H9 (cell line): ENCODE data around the gene PCYT2. TPM values are rescaled to one million over a fixed set of nuclear protein-coding genes. Genes with fewer than 3 reads are reported as not detected.

Source experiments
- DNase-seq: peaks from one replicate; pipeline ENCODE4 v3.0.0-alpha.2; 2017
- H2AFZ ChIP-seq: one replicate; pipeline ENCODE4 v1.6.1; 2013; ENCODE audit warnings: mild to moderate bottlenecking, low read length, control low read depth, moderate library complexity
- H2AK5ac ChIP-seq: 2 replicates; pipeline ENCODE4 v1.6.1; 2013; ENCODE audit warnings: low read length, control low read depth, mixed read lengths; ENCODE audit not compliant: insufficient read length
- H2BK120ac ChIP-seq: one replicate; pipeline ENCODE4 v1.6.1; 2013; ENCODE audit warnings: low read depth, mild to moderate bottlenecking, low read length, control low read depth, inconsistent platforms; ENCODE audit not compliant: poor library complexity, severe bottlenecking
- H2BK12ac ChIP-seq: 2 replicates; pipeline ENCODE4 v1.6.1; 2013; ENCODE audit warnings: low read length, control low read depth, mixed read lengths, low read depth; ENCODE audit not compliant: insufficient read length
- H2BK15ac ChIP-seq: 2 replicates; pipeline ENCODE4 v1.6.1; 2013; ENCODE audit warnings: low read depth, low read length, control low read depth
- H2BK20ac ChIP-seq: one replicate; pipeline ENCODE4 v1.6.1; 2013; ENCODE audit warnings: low read depth, mild to moderate bottlenecking, low read length, control low read depth, inconsistent platforms; ENCODE audit not compliant: poor library complexity, severe bottlenecking
- H2BK5ac ChIP-seq: 2 replicates; pipeline ENCODE4 v1.6.1; 2013; ENCODE audit warnings: low read length, control low read depth, mixed read lengths; ENCODE audit not compliant: insufficient read length
- H3K14ac ChIP-seq: 2 replicates; pipeline ENCODE4 v1.6.1; 2013; ENCODE audit warnings: low read length, control low read depth; ENCODE audit not compliant: insufficient read depth
- H3K18ac ChIP-seq: 2 replicates; pipeline ENCODE4 v1.6.1; 2013; ENCODE audit warnings: low read depth, mild to moderate bottlenecking, mixed read lengths, low read length, control low read depth; ENCODE audit not compliant: insufficient read length
- H3K23ac ChIP-seq: 2 replicates; pipeline ENCODE4 v1.6.1; 2013; ENCODE audit warnings: low read length, control low read depth, mixed read lengths, low read depth; ENCODE audit not compliant: insufficient read length
- H3K23me2 ChIP-seq: 2 replicates; pipeline ENCODE4 v1.6.1; 2013; ENCODE audit warnings: low read depth, mild to moderate bottlenecking, mixed read lengths, low read length, control low read depth; ENCODE audit not compliant: insufficient read length, poor library complexity, severe bottlenecking
- H3K27ac ChIP-seq: 2 replicates; pipeline ENCODE4 v1.5.1; 2013; ENCODE audit warnings: low read length, control low read depth, mixed read lengths, low read depth; ENCODE audit not compliant: insufficient read length
- H3K27me3 ChIP-seq: 2 replicates; pipeline ENCODE4 v1.6.1; 2013; ENCODE audit warnings: low read length, control low read depth, inconsistent platforms; ENCODE audit not compliant: insufficient read depth
- H3K4ac ChIP-seq: 2 replicates; pipeline ENCODE4 v1.6.1; 2013; ENCODE audit warnings: low read depth, mild to moderate bottlenecking, control low read depth, inconsistent platforms, low read length, moderate library complexity
- H3K4me1 ChIP-seq: 2 replicates; pipeline ENCODE4 v1.6.1; 2013; ENCODE audit warnings: low read length, control low read depth, inconsistent platforms; ENCODE audit not compliant: insufficient read depth
- H3K4me2 ChIP-seq: 2 replicates; pipeline ENCODE4 v1.6.1; 2013; ENCODE audit warnings: low read length, control low read depth, mixed read lengths; ENCODE audit not compliant: insufficient read length, insufficient read depth
- H3K56ac ChIP-seq: 2 replicates; pipeline ENCODE4 v1.6.1; 2013; ENCODE audit warnings: low read depth, mild to moderate bottlenecking, mixed read lengths, low read length, control low read depth; ENCODE audit not compliant: insufficient read length
- H3K79me1 ChIP-seq: 2 replicates; pipeline ENCODE4 v1.6.1; 2013; ENCODE audit warnings: low read depth, mild to moderate bottlenecking, moderate library complexity, low read length, control low read depth, inconsistent platforms; ENCODE audit not compliant: insufficient read depth, poor library complexity, severe bottlenecking
- H3K79me2 ChIP-seq: 2 replicates; pipeline ENCODE4 v1.6.1; 2013; ENCODE audit warnings: low read length, control low read depth, inconsistent platforms; ENCODE audit not compliant: insufficient read depth
- H3K9ac ChIP-seq: 2 replicates; pipeline ENCODE4 v1.6.1; 2013; ENCODE audit warnings: low read length, control low read depth, mixed read lengths; ENCODE audit not compliant: insufficient read length; ENCODE audit errors: extremely low read depth
- H3K9me3 ChIP-seq: one replicate; pipeline ENCODE4 v1.6.1; 2013; ENCODE audit warnings: low read depth, low read length, inconsistent platforms; ENCODE audit not compliant: control insufficient read depth
- H3T11ph ChIP-seq: one replicate; pipeline ENCODE4 v1.6.1; 2013; ENCODE audit warnings: mild to moderate bottlenecking, low read length, control low read depth, inconsistent platforms
- H4K20me1 ChIP-seq: one replicate; pipeline ENCODE4 v1.6.1; 2013; ENCODE audit not compliant: control insufficient read depth, insufficient read length, insufficient read depth
- H4K5ac ChIP-seq: 2 replicates; pipeline ENCODE4 v1.6.1; 2013; ENCODE audit warnings: low read depth, mild to moderate bottlenecking, mixed read lengths, low read length, control low read depth; ENCODE audit not compliant: insufficient read length
- H4K8ac ChIP-seq: replicated peaks from 2 replicates; pipeline ENCODE4 v1.6.1; 2013; ENCODE audit warnings: low read length, control low read depth, mixed read lengths, low read depth; ENCODE audit not compliant: insufficient read length
- H4K91ac ChIP-seq: 2 replicates; pipeline ENCODE4 v1.6.1; 2013; ENCODE audit warnings: low read depth, mild to moderate bottlenecking, moderate library complexity, mixed read lengths, low read length, control low read depth; ENCODE audit not compliant: insufficient read length
- H3K27ac Mint-ChIP-seq, 3 experiments: 2 replicates in 2 of 3; 3 replicates in 1 of 3; pipeline ENCODE4 v1.8.0; 2020 to 2021; ENCODE audit warnings: mixed read lengths in 3 of 3, mild to moderate bottlenecking in 1 of 3, moderate library complexity in 1 of 3
- H3K27me3 Mint-ChIP-seq: 2 replicates; pipeline ENCODE4 v1.8.0; 2021; ENCODE audit warnings: low read depth, mild to moderate bottlenecking, moderate library complexity, mixed read lengths
- H3K36me3 Mint-ChIP-seq, 3 experiments: 2 replicates in 2 of 3; 3 replicates in 1 of 3; pipeline ENCODE4 v1.8.0; 2020 to 2021; ENCODE audit warnings: low read depth in 3 of 3, mixed read lengths in 3 of 3; ENCODE audit not compliant: insufficient read depth in 1 of 3
- H3K4me1 Mint-ChIP-seq, 2 experiments: 2 replicates each; pipeline ENCODE4 v1.8.0; 2020; ENCODE audit warnings: mixed read lengths in 2 of 2
- H3K4me3 Mint-ChIP-seq, 2 experiments: 2 replicates in 1 of 2; 3 replicates in 1 of 2; pipeline ENCODE4 v1.8.0; 2020 to 2021; ENCODE audit warnings: mild to moderate bottlenecking in 2 of 2, mixed read lengths in 2 of 2, moderate library complexity in 1 of 2
- H3K9me3 Mint-ChIP-seq, 2 experiments: 2 replicates in 1 of 2; 3 replicates in 1 of 2; pipeline ENCODE4 v1.8.0; 2020; ENCODE audit warnings: mild to moderate bottlenecking in 2 of 2, mixed read lengths in 2 of 2, moderate library complexity in 1 of 2
- CTCF ChIP-seq: fragments of 200-600 bp; sonication (generic); conservative IDR thresholded peaks from 3 replicates; pipeline ENCODE4 v1.8.0; 2021; ENCODE audit warnings: antibody characterized with exemption, mild to moderate bottlenecking
- WGBS: extraction: QIAGEN DNeasy Blood & Tissue Kit; methylation state at CpG from one replicate; pipeline ENCODE4 v1.1.7; 2013; ENCODE audit warnings: missing lambda C conversion rate, low lambda C conversion rate, mixed read lengths; ENCODE audit not compliant: insufficient read length; ENCODE audit errors: extremely low coverage; 5-methylcytosine and 5-hydroxymethylcytosine counted together
- total RNA-seq: library from RNA; stranded (reverse); gene quantifications from 2 replicates; pipeline ENCODE4 v1.2.1, GENCODE V29; 2021

The PCYT2 gene
- total RNA-seq, 1 experiment from 2014 or later: 24.5 TPM

DNA sequence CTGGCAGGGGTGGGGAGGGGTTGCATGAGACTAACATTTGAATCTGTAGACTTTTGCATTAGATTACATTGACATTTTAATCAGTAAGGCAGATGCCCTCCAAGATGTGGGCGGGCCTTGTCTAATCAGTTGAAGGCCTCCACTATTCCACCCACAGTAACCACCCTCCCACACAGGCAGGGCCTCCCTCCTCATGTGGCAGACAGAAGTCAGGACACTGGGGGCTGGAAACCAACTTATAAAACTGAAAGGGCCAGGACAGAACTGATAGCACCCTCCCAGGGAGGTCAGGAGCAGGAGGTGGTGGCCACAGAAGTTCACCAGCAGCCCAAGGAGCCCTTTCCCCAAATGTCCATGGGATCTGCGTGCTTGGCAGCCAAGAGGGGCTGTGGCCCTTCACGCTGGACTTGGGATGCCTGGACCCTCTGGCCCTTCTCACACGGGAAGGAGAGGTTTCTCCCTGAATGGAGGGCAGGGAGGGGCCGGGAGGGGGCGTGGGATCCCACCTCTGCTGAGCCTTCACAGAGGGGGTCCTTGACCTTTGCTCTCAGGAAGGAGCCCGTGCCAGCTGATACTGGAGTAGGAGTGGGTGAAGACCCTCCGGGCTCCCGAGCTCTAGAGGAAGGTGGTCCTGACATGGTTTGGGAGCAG lies 21.3 kb upstream of the PCYT2 start:
- Histone ChIP-seq H3K9me3 (no peaks in the 10 kb centered on the region), H3K23me2 (peaks cover 7% of the 10 kb centered on the region), H2BK20ac (no peak overlapping the region), H3K4ac (no peak overlapping the region), H3K9ac (no peak overlapping the region), H2BK120ac (no peak overlapping the region), H3K56ac (no peak overlapping the region), H3K79me2 (peaks cover 2% of the 10 kb centered on the region; the same call in 1 of the 2 replicates), H2BK12ac (no peak overlapping the region), H3K23ac (no peak overlapping the region), H4K8ac (no peak overlapping the region), H3K27ac (no peak overlapping the region), H2AK5ac (no peak overlapping the region), H4K20me1 (peaks cover 4% of the 10 kb centered on the region), H3K4me2 (no peak overlapping the region), H4K5ac (no peak overlapping the region), H3T11ph (no peak overlapping the region), H3K4me1 (no peaks in the 10 kb centered on the region), H2AFZ (no peak overlapping the region), H4K91ac (no peak overlapping the region), H3K14ac (no peak overlapping the region; the same call in 1 of the 2 replicates), H2BK5ac (no peak overlapping the region), H3K79me1 (peaks cover 3% of the 10 kb centered on the region), H3K27me3 (no peaks in the 10 kb centered on the region; the same call in 1 of the 2 replicates), H2BK15ac (no peak overlapping the region), H3K18ac (no peak overlapping the region)
- WGBS: no CpG with 5 or more reads among the region's 9 CpGs
- H3K4me1 Mint-ChIP-seq: peaks cover 2 to 16% of the 10 kb centered on the region in 2 experiments; a peak in 3 of 4 replicates
- peaks cover 3 to 32% (median 21%) of the 10 kb centered on the region in 3 experiments; a peak in 6 of 7 replicates for H3K36me3 Mint-ChIP-seq
- no peak for TF ChIP-seq CTCF
- H3K9me3 Mint-ChIP-seq: no peaks in the 10 kb centered on the region
- no peak for DNase-seq
- H3K27ac Mint-ChIP-seq: peak overlapping the region in 1 of 3 experiments; percentile 89; a peak in 1 of 7 replicates
- H3K4me3 Mint-ChIP-seq: no peak overlapping the region; a peak in 1 of 5 replicates
- H3K27me3 Mint-ChIP-seq: peaks cover 21% of the 10 kb centered on the region
